Measurements from ENCODE around the gene FAM184A. TPM values are rescaled to one million over a fixed set of nuclear protein-coding genes. Genes with fewer than 3 reads are reported as not detected.

The FAM184A gene
- total and polyA plus RNA-seq, 2 of the 13 experiments (the other 11 are each of a cell fraction or from before 2014, with no cell fraction given) = 7.0 to 18.0 TPM

DNA sequence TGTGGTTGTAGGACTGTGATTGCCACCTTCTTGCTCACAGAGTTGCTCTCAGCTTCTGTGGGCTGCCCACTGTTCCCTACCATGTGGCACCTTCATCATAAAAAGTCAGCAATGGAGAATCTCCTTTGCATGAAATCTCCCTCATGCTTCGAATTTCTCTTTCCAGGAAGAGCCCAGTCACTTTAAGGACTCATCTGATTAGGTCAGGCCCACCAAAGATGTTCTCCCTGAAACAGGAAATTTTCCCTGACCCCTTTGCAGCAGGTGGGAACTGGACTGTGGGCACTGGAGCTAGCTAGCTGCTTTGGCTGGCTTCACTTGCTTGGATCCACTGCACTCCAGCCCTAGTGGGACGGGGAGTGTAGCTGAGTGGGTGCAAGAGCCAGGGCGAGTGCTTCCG is 47.7 kb upstream of the FAM184A start:
- no peaks in the 10 kb centered on the region for H3K36me3 ChIP-seq (replicated peaks in 1 of 2; ENCODE audit: control insufficient read depth in 1 of 2, insufficient read depth in 2 of 2, low read length in 2 of 2)
- H3K4me3 ChIP-seq (replicated peaks in 1 of 3; ENCODE audit: insufficient read depth in 1 of 3, low read depth in 2 of 3, low read length in 3 of 3) = no peak overlapping the region
- POLR2A ChIA-PET = no interaction called here
- intact Hi-C loops (cut with micrococcal nuclease; ENCODE audit: unreplicated experiment) = loop anchor here (5.0 kb wide), 1 partner anchor 61 kb away; no protein-coding TSS in a partner anchor
- H3K9me3 ChIP-seq (ENCODE audit: low read length) = no peaks in the 10 kb centered on the region
- no peak overlapping the region for H3K27ac ChIP-seq (ENCODE audit: extremely low read length, insufficient read depth, low read length)
- in situ Hi-C loops (cut with HindIII; ENCODE audit: extremely low pct_ligation_motif_present, low pct_unique_long_range_greater_than_20kb) = loop anchor here (25.0 kb wide), 2 partner anchors 611 to 861 kb away; no protein-coding TSS in a partner anchor
- no peaks in the 10 kb centered on the region for H3K27me3 ChIP-seq (ENCODE audit: control insufficient read depth in 1 of 2, insufficient read depth in 2 of 2, low read length in 2 of 2)
- CTCF ChIA-PET (ENCODE audit: low intra/inter-chr PET ratio, low total read pairs) = no interaction called here
- no peaks in the 10 kb centered on the region for H4K20me1 ChIP-seq (ENCODE audit: insufficient read depth, low read length)
- H3K9ac ChIP-seq (ENCODE audit: insufficient read depth, low read depth, low read length) = no peak overlapping the region
- BruUV-seq (replicated peaks) = no TSS peak
- 67% methylated on average over 4 of the region's 4 CpGs for WGBS (ENCODE audit: low lambda C conversion rate)
- peaks cover 43% of the 10 kb centered on the region for H3K4me1 ChIP-seq (ENCODE audit: insufficient read depth, low read length)
- FAIRE-seq = no peak
- TF ChIP-seq, protein P1, sequence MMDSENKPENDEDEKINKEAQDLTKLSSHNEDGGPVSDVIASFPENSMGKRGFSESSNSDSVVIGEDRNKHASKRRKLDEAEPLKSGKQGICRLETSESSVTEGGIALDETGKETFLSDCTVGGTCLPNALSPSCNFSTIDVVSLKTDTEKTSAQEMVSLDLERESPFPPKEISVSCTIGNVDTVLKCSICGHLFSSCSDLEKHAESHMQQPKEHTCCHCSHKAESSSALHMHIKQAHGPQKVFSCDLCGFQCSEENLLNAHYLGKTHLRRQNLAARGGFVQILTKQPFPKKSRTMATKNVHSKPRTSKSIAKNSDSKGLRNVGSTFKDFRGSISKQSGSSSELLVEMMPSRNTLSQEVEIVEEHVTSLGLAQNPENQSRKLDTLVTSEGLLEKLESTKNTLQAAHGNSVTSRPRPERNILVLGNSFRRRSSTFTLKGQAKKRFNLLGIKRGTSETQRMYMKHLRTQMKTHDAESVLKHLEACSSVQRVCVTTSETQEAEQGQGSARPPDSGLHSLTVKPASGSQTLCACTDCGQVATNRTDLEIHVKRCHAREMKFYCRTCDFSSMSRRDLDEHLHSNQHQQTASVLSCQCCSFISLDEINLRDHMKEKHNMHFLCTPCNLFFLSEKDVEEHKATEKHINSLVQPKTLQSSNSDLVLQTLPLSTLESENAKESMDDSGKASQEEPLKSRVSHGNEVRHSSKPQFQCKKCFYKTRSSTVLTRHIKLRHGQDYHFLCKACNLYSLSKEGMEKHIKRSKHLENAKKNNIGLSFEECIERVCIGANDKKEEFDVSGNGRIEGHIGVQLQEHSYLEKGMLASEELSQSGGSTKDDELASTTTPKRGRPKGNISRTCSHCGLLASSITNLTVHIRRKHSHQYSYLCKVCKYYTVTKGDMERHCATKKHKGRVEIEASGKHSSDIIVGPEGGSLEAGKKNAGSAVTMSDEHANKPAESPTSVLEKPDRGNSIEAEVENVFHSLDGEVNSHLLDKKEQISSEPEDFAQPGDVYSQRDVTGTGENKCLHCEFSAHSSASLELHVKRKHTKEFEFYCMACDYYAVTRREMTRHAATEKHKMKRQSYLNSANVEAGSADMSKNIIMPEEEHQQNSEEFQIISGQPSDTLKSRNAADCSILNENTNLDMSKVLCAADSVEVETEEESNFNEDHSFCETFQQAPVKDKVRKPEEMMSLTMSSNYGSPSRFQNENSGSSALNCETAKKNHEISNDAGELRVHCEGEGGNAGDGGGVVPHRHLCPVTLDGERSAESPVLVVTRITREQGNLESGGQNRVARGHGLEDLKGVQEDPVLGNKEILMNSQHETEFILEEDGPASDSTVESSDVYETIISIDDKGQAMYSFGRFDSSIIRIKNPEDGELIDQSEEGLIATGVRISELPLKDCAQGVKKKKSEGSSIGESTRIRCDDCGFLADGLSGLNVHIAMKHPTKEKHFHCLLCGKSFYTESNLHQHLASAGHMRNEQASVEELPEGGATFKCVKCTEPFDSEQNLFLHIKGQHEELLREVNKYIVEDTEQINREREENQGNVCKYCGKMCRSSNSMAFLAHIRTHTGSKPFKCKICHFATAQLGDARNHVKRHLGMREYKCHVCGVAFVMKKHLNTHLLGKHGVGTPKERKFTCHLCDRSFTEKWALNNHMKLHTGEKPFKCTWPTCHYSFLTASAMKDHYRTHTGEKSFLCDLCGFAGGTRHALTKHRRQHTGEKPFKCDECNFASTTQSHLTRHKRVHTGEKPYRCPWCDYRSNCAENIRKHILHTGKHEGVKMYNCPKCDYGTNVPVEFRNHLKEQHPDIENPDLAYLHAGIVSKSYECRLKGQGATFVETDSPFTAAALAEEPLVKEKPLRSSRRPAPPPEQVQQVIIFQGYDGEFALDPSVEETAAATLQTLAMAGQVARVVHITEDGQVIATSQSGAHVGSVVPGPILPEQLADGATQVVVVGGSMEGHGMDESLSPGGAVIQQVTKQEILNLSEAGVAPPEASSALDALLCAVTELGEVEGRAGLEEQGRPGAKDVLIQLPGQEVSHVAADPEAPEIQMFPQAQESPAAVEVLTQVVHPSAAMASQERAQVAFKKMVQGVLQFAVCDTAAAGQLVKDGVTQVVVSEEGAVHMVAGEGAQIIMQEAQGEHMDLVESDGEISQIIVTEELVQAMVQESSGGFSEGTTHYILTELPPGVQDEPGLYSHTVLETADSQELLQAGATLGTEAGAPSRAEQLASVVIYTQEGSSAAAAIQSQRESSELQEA (CRISPR knock-in tag; IDR thresholded peaks at IDR 0.05; ENCODE audit: not compliant biosample characterization) = no peak
- TF ChIP-seq ZNF75D (CRISPR knock-in tag; IDR thresholded peaks at IDR 0.05; ENCODE audit: borderline replicate concordance) = no peak
- 0 out of 2 replicates have a peak, but pooled peaks have one; percentile 48 for TF ChIP-seq NFIB (CRISPR knock-in tag; IDR thresholded peaks at IDR 0.05; ENCODE audit: borderline replicate concordance)
- no peak overlapping the region for H2AFZ ChIP-seq (ENCODE audit: low read length)
- no peaks in the 10 kb centered on the region for H3K79me2 ChIP-seq (ENCODE audit: insufficient read depth, low read length)
- no peak overlapping the region for H3K4me2 ChIP-seq (ENCODE audit: low read depth, low read length)
- no peak for ATAC-seq
- no peak for DNase-seq (ENCODE audit: low spot score)
